Measurements from ENCODE around the gene CST1.

- TF ChIP-seq CTCF (IDR thresholded peaks at IDR 0.05; ENCODE audit: insufficient read depth, low read length, poor library complexity, severe bottlenecking), result no peak
- no peak for TF ChIP-seq EZH2phosphoT487 (conservative IDR thresholded peaks at IDR 0.05; ENCODE audit: low read length)
Observed at GRCh38 chr20:23727016-23727415, 23.7 kb downstream of the CST1 start.
